GM12873 (cell line): Measurements from ENCODE around the gene WDR1.

Experiments used
- TF ChIP-seq, protein P1 (sequence below): IDR thresholded peaks from 2 replicates; pipeline ENCODE4 v1.5.1; 2012; ENCODE audit warnings: low read depth, mild to moderate bottlenecking, moderate library complexity, low read length, control low read depth; ENCODE audit not compliant: insufficient read depth; ENCODE audit errors: missing control alignments

The WDR1 gene

DNA sequence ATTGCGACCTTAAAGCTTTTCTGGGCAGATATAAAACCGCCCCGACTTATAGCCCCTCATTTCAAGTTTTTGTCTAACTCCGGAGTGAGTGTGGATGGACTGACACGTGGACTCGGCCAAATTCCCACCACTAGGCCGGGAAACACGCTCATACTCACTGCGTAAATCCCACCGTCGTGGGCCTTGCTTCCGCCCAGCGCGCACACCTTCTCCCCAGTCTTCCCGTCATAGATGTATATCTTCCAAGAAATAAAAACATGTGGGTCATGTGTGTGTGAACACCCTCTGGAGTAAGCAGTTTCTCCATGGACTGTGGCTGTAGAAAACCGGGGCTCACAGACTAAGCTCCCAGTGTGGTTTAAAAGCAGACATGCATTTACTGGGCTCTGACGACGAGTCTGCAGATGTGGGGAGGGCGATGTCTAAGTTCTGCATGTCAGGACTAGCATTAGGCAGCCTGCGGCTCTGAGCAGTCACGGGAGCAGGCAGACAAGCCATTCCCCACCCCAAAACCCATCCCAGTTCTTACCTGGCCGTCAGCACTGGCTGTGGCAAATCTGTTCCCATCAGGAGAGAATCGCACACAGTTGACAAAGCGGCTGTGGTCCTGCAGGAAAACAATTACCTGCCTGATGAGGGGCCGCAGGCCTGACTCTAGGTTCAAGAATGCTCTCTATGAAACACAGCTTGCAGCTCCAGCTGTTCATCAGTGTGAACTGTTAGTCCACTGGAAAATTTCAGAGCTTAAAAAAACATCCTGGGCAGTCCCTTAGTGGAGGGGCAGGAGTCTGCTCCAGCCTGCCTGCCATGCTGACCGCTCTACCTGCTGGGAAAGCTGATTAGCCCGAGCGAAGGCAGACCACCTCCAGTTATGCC is 28.2 kb downstream of the WDR1 start:
- TF ChIP-seq, protein P1, sequence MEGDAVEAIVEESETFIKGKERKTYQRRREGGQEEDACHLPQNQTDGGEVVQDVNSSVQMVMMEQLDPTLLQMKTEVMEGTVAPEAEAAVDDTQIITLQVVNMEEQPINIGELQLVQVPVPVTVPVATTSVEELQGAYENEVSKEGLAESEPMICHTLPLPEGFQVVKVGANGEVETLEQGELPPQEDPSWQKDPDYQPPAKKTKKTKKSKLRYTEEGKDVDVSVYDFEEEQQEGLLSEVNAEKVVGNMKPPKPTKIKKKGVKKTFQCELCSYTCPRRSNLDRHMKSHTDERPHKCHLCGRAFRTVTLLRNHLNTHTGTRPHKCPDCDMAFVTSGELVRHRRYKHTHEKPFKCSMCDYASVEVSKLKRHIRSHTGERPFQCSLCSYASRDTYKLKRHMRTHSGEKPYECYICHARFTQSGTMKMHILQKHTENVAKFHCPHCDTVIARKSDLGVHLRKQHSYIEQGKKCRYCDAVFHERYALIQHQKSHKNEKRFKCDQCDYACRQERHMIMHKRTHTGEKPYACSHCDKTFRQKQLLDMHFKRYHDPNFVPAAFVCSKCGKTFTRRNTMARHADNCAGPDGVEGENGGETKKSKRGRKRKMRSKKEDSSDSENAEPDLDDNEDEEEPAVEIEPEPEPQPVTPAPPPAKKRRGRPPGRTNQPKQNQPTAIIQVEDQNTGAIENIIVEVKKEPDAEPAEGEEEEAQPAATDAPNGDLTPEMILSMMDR = no peak

- TF ChIP-seq, protein P1 = no peak
These were observed 29.3 kb downstream of the WDR1 start for GRCh38 chr4:10087152-10087791.

GRCh38 chr4:10086506-10087120 is 30.0 kb downstream of the WDR1 start:
- TF ChIP-seq, protein P1 = no peak

- TF ChIP-seq, protein P1 = no peak
These were observed 30.6 kb downstream of the WDR1 start for GRCh38 chr4:10085828-10086505.

DNA sequence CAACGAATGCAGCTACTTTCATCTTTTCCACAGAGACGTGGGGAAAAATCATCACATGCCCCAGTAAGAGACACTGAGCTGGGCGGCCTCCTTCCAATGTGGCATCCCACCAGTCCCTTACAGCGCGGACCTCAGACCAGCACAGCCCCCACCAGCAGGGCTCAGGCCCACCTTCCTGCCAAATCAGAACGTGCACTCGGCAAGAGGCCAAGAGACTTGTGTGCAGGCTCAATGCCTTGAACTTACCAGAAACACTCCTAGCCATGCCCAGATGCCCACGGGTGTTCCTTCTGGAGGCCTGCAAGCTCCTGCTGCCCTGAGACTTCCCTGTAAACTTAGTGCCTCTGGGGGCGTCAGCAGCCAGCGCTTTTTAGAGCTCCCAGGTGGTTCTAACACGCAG is 31.2 kb downstream of the WDR1 start:
- TF ChIP-seq, protein P1 = no peak

GRCh38 chr4:10084651-10085358 is 31.8 kb downstream of the WDR1 start:
- TF ChIP-seq, protein P1 = no peak
